IMR-90 (cell line): Measurements from ENCODE around the gene GPBAR1. TPM values are rescaled to one million over a fixed set of nuclear protein-coding genes. Genes with fewer than 3 reads are reported as not detected.

Experiments used
- ATAC-seq: fragments of 200-7000 bp; cut with Tn5 transposase; 2 replicates; pipeline ENCODE4 v1.9.1; 2020; ENCODE audit warnings: low read depth, mild to moderate bottlenecking, moderate library complexity
- BruUV-seq: library from RNA; stranded (reverse); fragments of 400-500 nt; replicated peaks from 2 replicates; lab custom pipeline; 2021; lab: Mats Ljungman, UMichigan
- CTCF ChIA-PET: fragments of 300-600 bp; formaldehyde crosslinking; extraction: SDS; loops from one replicate; lab custom pipeline; 2021; ENCODE audit warnings: antibody characterized with exemption; lab: Yijun Ruan, JAX
- POLR2A ChIA-PET: fragments of 300-600 bp; sonication (Branson Sonifier 250); formaldehyde crosslinking; loops from one replicate; lab custom pipeline; 2022; ENCODE audit warnings: antibody characterized with exemption; ENCODE audit not compliant: unreplicated experiment; lab: Charles Lee
- DNase-seq: peaks from one replicate; pipeline ENCODE4 v3.0.0; 2013
- H2AFZ ChIP-seq: replicated peaks from 2 replicates; pipeline ENCODE3; 2013; ENCODE audit warnings: low read length, mild to moderate bottlenecking; ENCODE audit not compliant: poor library complexity
- H2AK5ac ChIP-seq: 2 replicates; pipeline ENCODE4 v1.6.1; 2013; ENCODE audit warnings: low read depth, low read length, inconsistent platforms
- H2AK9ac ChIP-seq: replicated peaks from 2 replicates; pipeline ENCODE3; 2013; ENCODE audit warnings: mild to moderate bottlenecking, low read depth, low read length, moderate library complexity; ENCODE audit not compliant: poor library complexity
- H2BK120ac ChIP-seq: 2 replicates; pipeline ENCODE4 v1.6.1; 2013; ENCODE audit warnings: low read depth, low read length, inconsistent platforms
- H2BK15ac ChIP-seq: 3 replicates; pipeline ENCODE4 v1.6.1; 2013; ENCODE audit warnings: low read depth, low read length, inconsistent platforms
- H2BK20ac ChIP-seq: 2 replicates; pipeline ENCODE4 v1.6.1; 2013; ENCODE audit warnings: low read depth, mild to moderate bottlenecking, inconsistent platforms, low read length, moderate library complexity
- H2BK5ac ChIP-seq: 2 replicates; pipeline ENCODE4 v1.6.1; 2013; ENCODE audit warnings: mild to moderate bottlenecking, low read depth, low read length, inconsistent platforms; ENCODE audit not compliant: poor library complexity, severe bottlenecking
- H3K14ac ChIP-seq: replicated peaks from 2 replicates; pipeline ENCODE4 v1.6.1; 2013; ENCODE audit warnings: low read depth, low read length, inconsistent platforms
- H3K18ac ChIP-seq: 2 replicates; pipeline ENCODE4 v1.6.1; 2013; ENCODE audit warnings: low read depth, low read length, control low read depth
- H3K23ac ChIP-seq: 2 replicates; pipeline ENCODE4 v1.6.1; 2013; ENCODE audit warnings: low read depth, low read length, inconsistent platforms
- H3K27ac ChIP-seq: 2 replicates; pipeline ENCODE4 v1.5.1; 2013; ENCODE audit warnings: mild to moderate bottlenecking, control low read depth, low read length; ENCODE audit not compliant: insufficient read depth
- H3K27me3 ChIP-seq: 2 replicates; pipeline ENCODE4 v1.6.1; 2013; ENCODE audit warnings: low read length; ENCODE audit not compliant: control insufficient read depth, insufficient read depth
- H3K36me3 ChIP-seq: 2 replicates; pipeline ENCODE4 v1.6.1; 2013; ENCODE audit warnings: low read length, mixed read lengths; ENCODE audit not compliant: control insufficient read depth, insufficient read depth
- H3K4ac ChIP-seq: 2 replicates; pipeline ENCODE4 v1.6.1; 2013; ENCODE audit warnings: low read depth, low read length, inconsistent platforms
- H3K4me1 ChIP-seq: 2 replicates; pipeline ENCODE4 v1.6.1; 2013; ENCODE audit warnings: low read length, mixed read lengths; ENCODE audit not compliant: control insufficient read depth, insufficient read depth
- H3K4me2 ChIP-seq: 2 replicates; pipeline ENCODE4 v1.6.1; 2013; ENCODE audit warnings: low read depth, mild to moderate bottlenecking, control low read depth, low read length, moderate library complexity
- H3K4me3 ChIP-seq: 2 replicates; pipeline ENCODE4 v1.5.1; 2013; ENCODE audit warnings: low read depth, mild to moderate bottlenecking, control low read depth, low read length, moderate library complexity; ENCODE audit not compliant: insufficient read depth
- H3K56ac ChIP-seq: 2 replicates; pipeline ENCODE4 v1.6.1; 2013; ENCODE audit warnings: low read length, inconsistent platforms; ENCODE audit not compliant: insufficient read depth; ENCODE audit errors: extremely low read depth
- H3K79me1 ChIP-seq, 2 experiments: 2 replicates each; pipeline ENCODE4 v1.6.1; 2013; ENCODE audit warnings: low read length in 2 of 2, inconsistent platforms in 1 of 2, low read depth in 1 of 2
- H3K9ac ChIP-seq: 2 replicates; pipeline ENCODE4 v1.6.1; 2013; ENCODE audit warnings: low read depth, low read length, control low read depth
- H3K9me1 ChIP-seq: 2 replicates; pipeline ENCODE4 v1.6.1; 2013; ENCODE audit warnings: low read length, inconsistent platforms; ENCODE audit not compliant: insufficient read depth
- H3K9me3 ChIP-seq: 2 replicates; pipeline ENCODE4 v1.6.1; 2013; ENCODE audit warnings: low read length; ENCODE audit not compliant: control insufficient read depth, insufficient read depth
- H4K20me1 ChIP-seq: 2 replicates; pipeline ENCODE4 v1.6.1; 2013; ENCODE audit warnings: low read length, inconsistent platforms; ENCODE audit not compliant: insufficient read depth
- H4K5ac ChIP-seq: 2 replicates; pipeline ENCODE4 v1.6.1; 2013; ENCODE audit warnings: mild to moderate bottlenecking, low read depth, low read length, control low read depth
- H4K8ac ChIP-seq, 2 experiments: 2 replicates each; pipeline ENCODE4 v1.6.1; 2013; ENCODE audit warnings: low read depth in 2 of 2, low read length in 2 of 2, control low read depth in 1 of 2, inconsistent platforms in 1 of 2
- H4K91ac ChIP-seq: 2 replicates; pipeline ENCODE4 v1.6.1; 2013; ENCODE audit warnings: low read depth, low read length, inconsistent platforms; ENCODE audit not compliant: insufficient read depth
- CEBPB ChIP-seq: IDR thresholded peaks from 2 replicates; pipeline ENCODE4 v1.6.1; 2012; ENCODE audit warnings: low read depth, low read length, improper control_type of control experiment
- CHD1 ChIP-seq: IDR thresholded peaks from 2 replicates; pipeline ENCODE4 v1.6.1; 2012; ENCODE audit warnings: low read depth, low read length, improper control_type of control experiment
- MAZ ChIP-seq: IDR thresholded peaks from 2 replicates; pipeline ENCODE4 v1.6.1; 2012; ENCODE audit warnings: low read depth, mild to moderate bottlenecking, low read length, improper control_type of control experiment, moderate library complexity, borderline replicate concordance
- RCOR1 ChIP-seq: IDR thresholded peaks from 2 replicates; pipeline ENCODE4 v1.6.1; 2012; ENCODE audit warnings: mild to moderate bottlenecking, low read length, improper control_type of control experiment; ENCODE audit not compliant: insufficient replicate concordance
- SMC3 ChIP-seq: fragments of 150-350 bp; IDR thresholded peaks from 2 replicates; pipeline ENCODE4 v1.6.1; 2016; ENCODE audit warnings: low read depth, mild to moderate bottlenecking, antibody characterized with exemption, low read length, moderate library complexity
- WGBS, 2 experiments: methylation state at CpG; one replicate each; pipeline versions ENCODE4 v1.1.5 to v1.1.7; 2013; ENCODE audit warnings: missing lambda C conversion rate in 2 of 2; ENCODE audit not compliant: insufficient read length in 1 of 2; ENCODE audit errors: extremely low coverage in 2 of 2; 5-methylcytosine and 5-hydroxymethylcytosine counted together
- dilution Hi-C: fragments of 300-500 bp; cut with HindIII; formaldehyde crosslinking; loops from one replicate; pipeline ENCODE4 v1.14.3; 2018; ENCODE audit warnings: low sequenced_read_pairs; ENCODE audit not compliant: unreplicated experiment
- in situ Hi-C: fragments of 300-500 bp; cut with MboI; formaldehyde crosslinking; loops from 3 replicates; pipeline ENCODE4 v1.14.3; 2019; ENCODE audit warnings: low sequenced_read_pairs, inconsistent platforms, mixed read lengths
- intact Hi-C: fragments of 100-400 bp; cut with micrococcal nuclease; formaldehyde crosslinking; loops from 2 replicates; pipeline ENCODE4 v1.10.0; 2022
- polyA plus RNA-seq, 3 experiments: library from polyadenylated mRNA; depleted of rRNA; stranded (reverse); fragments of >200 nt; gene quantifications; 2 replicates each; pipeline ENCODE4 v1.2.3, GENCODE V29; 2012; ENCODE audit warnings: low replicate concordance in 1 of 3
- total RNA-seq: library from RNA; depleted of rRNA; stranded (reverse); fragments of >200 nt; gene quantifications from 2 replicates; pipeline ENCODE4 v1.2.3, GENCODE V29; 2012
- TF ChIP-seq, protein P1 (sequence below): fragments of 150-350 bp; IDR thresholded peaks from 2 replicates; pipeline ENCODE4 v1.6.1; 2017; ENCODE audit warnings: mild to moderate bottlenecking, antibody characterized with exemption, low read length, low read depth

The GPBAR1 gene
- total and polyA plus RNA-seq, 2 of the 4 experiments (the other 2 are of a cell fraction) = under 0.01 to 0.21 TPM

DNA sequence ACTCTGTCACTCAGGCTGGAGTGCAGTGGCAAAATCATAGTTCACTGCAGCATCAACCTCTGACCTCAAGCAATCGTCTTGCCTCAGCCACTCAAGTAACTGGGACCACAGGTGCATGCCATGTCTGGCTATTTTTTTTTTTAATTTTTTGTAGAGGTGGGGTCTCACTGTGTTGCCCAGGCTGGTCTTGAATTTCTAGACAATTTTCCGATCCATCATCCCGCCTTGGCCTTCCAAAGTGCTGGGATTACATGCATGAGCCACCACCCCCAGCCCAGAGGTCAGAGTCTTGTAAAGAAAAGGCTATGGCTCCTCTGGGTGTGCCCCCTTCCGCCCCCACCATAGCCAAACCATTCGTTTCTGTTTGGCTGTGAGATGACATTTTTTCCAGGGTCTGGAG lies 44.6 kb downstream of the GPBAR1 start:
- Histone ChIP-seq H3K27me3 (no peaks in the 10 kb centered on the region; the same call in 1 of the 2 replicates), H4K20me1 (no peaks in the 10 kb centered on the region), H2AFZ (no peak overlapping the region), H3K4me3 (no peak overlapping the region), H3K4me2 (no peak overlapping the region), H4K5ac (no peak overlapping the region), H3K9me3 (no peaks in the 10 kb centered on the region), H3K36me3 (no peaks in the 10 kb centered on the region), H3K27ac (no peak overlapping the region), H3K9ac (no peak overlapping the region), H3K56ac (no peak overlapping the region), H3K79me1 (no peaks in the 10 kb centered on the region), H3K4ac (no peak overlapping the region), H2BK20ac (no peak overlapping the region), H3K4me1 (no peaks in the 10 kb centered on the region), H3K9me1 (no peaks in the 10 kb centered on the region), H2BK120ac (no peak overlapping the region), H3K23ac (no peak overlapping the region), H2AK9ac (no peak overlapping the region), H3K18ac (no peak overlapping the region), H2BK5ac (no peak overlapping the region), H4K91ac (no peak overlapping the region), H4K8ac (no peak overlapping the region), H2BK15ac (no peak overlapping the region), H3K14ac (no peak overlapping the region), H2AK5ac (no peak overlapping the region)
- in situ Hi-C loops (loop anchor here (5.0 to 10.0 kb wide), 2 partner anchors 82 to 159 kb away; no protein-coding TSS in a partner anchor), intact Hi-C loops (no loop called here), dilution Hi-C loops (no loop called here)
- CTCF ChIA-PET = no interaction called here
- DNase-seq (no peak), ATAC-seq (no peak)
- POLR2A ChIA-PET = no interaction called here
- WGBS, 2 experiments = 100% methylated on average over 2 of the region's 5 CpGs; no CpG with 5 or more reads in 1 of the 2 experiments
- TF ChIP-seq SMC3 = no peak
- no peak for TF ChIP-seq MAZ
- TF ChIP-seq CEBPB = no peak
- TF ChIP-seq, protein P1, sequence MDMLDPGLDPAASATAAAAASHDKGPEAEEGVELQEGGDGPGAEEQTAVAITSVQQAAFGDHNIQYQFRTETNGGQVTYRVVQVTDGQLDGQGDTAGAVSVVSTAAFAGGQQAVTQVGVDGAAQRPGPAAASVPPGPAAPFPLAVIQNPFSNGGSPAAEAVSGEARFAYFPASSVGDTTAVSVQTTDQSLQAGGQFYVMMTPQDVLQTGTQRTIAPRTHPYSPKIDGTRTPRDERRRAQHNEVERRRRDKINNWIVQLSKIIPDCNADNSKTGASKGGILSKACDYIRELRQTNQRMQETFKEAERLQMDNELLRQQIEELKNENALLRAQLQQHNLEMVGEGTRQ = no peak
- no peak for TF ChIP-seq CHD1
- no peak for TF ChIP-seq RCOR1
- no TSS peak for BruUV-seq
